Panc1 (cell line): Measurements from ENCODE around the gene GRAMD4. TPM values are rescaled to one million over a fixed set of nuclear protein-coding genes. Genes with fewer than 3 reads are reported as not detected.

Experiments
- ATAC-seq: fragments of 200-7000 bp; cut with Tn5 transposase; 2 replicates; pipeline ENCODE4 v1.9.1; 2020; ENCODE audit warnings: mild to moderate bottlenecking, moderate library complexity
- BruUV-seq: library from RNA; stranded (reverse); fragments of 400-500 nt; replicated peaks from 2 replicates; lab custom pipeline; 2021; lab: Mats Ljungman, UMichigan
- CTCF ChIA-PET: fragments of 300-600 bp; sonication (Branson Sonifier 250); formaldehyde crosslinking; loops from one replicate; lab custom pipeline; 2022; ENCODE audit warnings: antibody characterized with exemption; lab: Charles Lee
- POLR2A ChIA-PET: fragments of 300-600 bp; sonication (Branson Sonifier 250); formaldehyde crosslinking; loops from one replicate; lab custom pipeline; 2022; ENCODE audit warnings: antibody characterized with exemption; lab: Charles Lee
- DNase-seq: peaks from one replicate; pipeline ENCODE4 v3.0.0-alpha.2; 2010; ENCODE audit warnings: low read depth, low spot score
- H3K27ac ChIP-seq: 2 replicates; pipeline ENCODE4 v1.5.1; 2011; ENCODE audit warnings: mild to moderate bottlenecking, low read length, inconsistent platforms
- H3K27me3 ChIP-seq: fragments of 200-500 bp; sonication (Bioruptor generic); 2 replicates; pipeline ENCODE4 v1.6.0; 2014; ENCODE audit warnings: low read length, inconsistent platforms; ENCODE audit not compliant: control insufficient read depth, insufficient read depth
- H3K36me3 ChIP-seq: fragments of 200-500 bp; sonication (Bioruptor generic); 2 replicates; pipeline ENCODE4 v1.5.1; 2014; ENCODE audit warnings: inconsistent platforms, mild to moderate bottlenecking, low read length, moderate library complexity; ENCODE audit not compliant: control insufficient read depth, insufficient read depth
- H3K4me1 ChIP-seq: 2 replicates; pipeline ENCODE4 v1.5.1; 2011; ENCODE audit warnings: inconsistent platforms, mild to moderate bottlenecking, low read length, moderate library complexity; ENCODE audit not compliant: control insufficient read depth, insufficient read depth
- H3K4me3 ChIP-seq, 2 experiments: 2 replicates each; pipeline ENCODE4 v1.5.1; 2011 to 2012; ENCODE audit warnings: low read depth in 2 of 2, low read length in 2 of 2, mild to moderate bottlenecking in 2 of 2, inconsistent platforms in 1 of 2, moderate library complexity in 1 of 2
- H3K9me3 ChIP-seq: fragments of 200-500 bp; sonication (Bioruptor generic); 2 replicates; pipeline ENCODE4 v1.5.1; 2014; ENCODE audit warnings: low read depth, mild to moderate bottlenecking, inconsistent platforms, low read length, moderate library complexity; ENCODE audit not compliant: control insufficient read depth, insufficient read depth
- CTCF ChIP-seq: fragments of 450-650 bp; IDR thresholded peaks from 2 replicates; pipeline ENCODE4 v1.5.1; 2017; ENCODE audit warnings: mild to moderate bottlenecking
- POLR2AphosphoS5 ChIP-seq: IDR thresholded peaks from 2 replicates; pipeline ENCODE4 v1.6.1; 2012; ENCODE audit warnings: mild to moderate bottlenecking, low read depth, low read length, moderate library complexity
- SIN3A ChIP-seq: IDR thresholded peaks from 2 replicates; pipeline ENCODE4 v1.6.1; 2012; ENCODE audit warnings: low read depth, mild to moderate bottlenecking, low read length, moderate library complexity, borderline replicate concordance; ENCODE audit not compliant: insufficient read depth
- TCF7L2 ChIP-seq: IDR thresholded peaks from 2 replicates; pipeline ENCODE4 v1.6.1; 2011; ENCODE audit warnings: mild to moderate bottlenecking, low read depth, low read length, inconsistent platforms
- in situ Hi-C: cut with HindIII; loops from 2 replicates; pipeline ENCODE4 v1.10.0; 2016; ENCODE audit warnings: low sequenced_read_pairs, low pct_unique_long_range_greater_than_20kb
- intact Hi-C: fragments of 100-400 bp; cut with micrococcal nuclease; formaldehyde crosslinking; loops from one replicate; pipeline ENCODE4 v1.10.0; 2022; ENCODE audit not compliant: unreplicated experiment
- total RNA-seq: library from RNA; stranded (reverse); gene quantifications from one replicate; pipeline ENCODE4 v1.2.1, GENCODE V29; 2021; ENCODE audit not compliant: unreplicated experiment
- TF ChIP-seq, protein P1 (sequence below), 2 experiments: IDR thresholded peaks; 2 replicates each; pipeline ENCODE4 v1.6.1; 2011 to 2012; ENCODE audit warnings: low read depth in 2 of 2, control low read depth in 1 of 2, low read length in 1 of 2, mild to moderate bottlenecking in 1 of 2, moderate library complexity in 1 of 2; ENCODE audit not compliant: insufficient read depth in 1 of 2

The GRAMD4 gene
- total RNA-seq, 1 experiment from 2014 or later: 30.8 TPM

DNA sequence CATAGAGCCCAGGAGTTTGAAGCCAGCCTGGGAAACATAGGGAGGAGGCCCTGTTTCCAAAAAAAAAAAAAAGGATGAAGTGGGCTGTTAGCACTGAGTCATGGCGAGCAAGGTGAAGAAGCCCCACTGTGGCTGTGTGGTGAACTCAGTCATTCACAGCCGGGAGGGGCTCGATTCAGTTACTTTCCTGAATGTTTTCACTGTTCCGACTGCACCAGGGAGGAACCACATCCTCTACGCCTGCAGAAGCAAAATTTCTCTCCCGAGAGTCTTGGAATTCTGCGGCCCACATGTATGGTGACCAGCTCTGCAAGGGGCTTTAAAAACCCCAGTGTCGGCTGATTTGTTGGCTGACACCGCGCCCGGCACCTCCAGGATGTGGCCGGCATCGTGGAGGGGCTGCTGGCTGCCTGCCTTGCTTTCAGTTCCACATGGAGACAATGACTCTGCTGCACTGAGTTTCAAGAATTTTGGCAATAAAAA lies 27.8 kb upstream of the GRAMD4 start:
- ATAC-seq (no peak), DNase-seq (no peak)
- intact Hi-C loops: no loop called here
- POLR2A ChIA-PET: no interaction called here
- no peak for TF ChIP-seq SIN3A
- TF ChIP-seq POLR2AphosphoS5: no peak
- TF ChIP-seq, protein P1, sequence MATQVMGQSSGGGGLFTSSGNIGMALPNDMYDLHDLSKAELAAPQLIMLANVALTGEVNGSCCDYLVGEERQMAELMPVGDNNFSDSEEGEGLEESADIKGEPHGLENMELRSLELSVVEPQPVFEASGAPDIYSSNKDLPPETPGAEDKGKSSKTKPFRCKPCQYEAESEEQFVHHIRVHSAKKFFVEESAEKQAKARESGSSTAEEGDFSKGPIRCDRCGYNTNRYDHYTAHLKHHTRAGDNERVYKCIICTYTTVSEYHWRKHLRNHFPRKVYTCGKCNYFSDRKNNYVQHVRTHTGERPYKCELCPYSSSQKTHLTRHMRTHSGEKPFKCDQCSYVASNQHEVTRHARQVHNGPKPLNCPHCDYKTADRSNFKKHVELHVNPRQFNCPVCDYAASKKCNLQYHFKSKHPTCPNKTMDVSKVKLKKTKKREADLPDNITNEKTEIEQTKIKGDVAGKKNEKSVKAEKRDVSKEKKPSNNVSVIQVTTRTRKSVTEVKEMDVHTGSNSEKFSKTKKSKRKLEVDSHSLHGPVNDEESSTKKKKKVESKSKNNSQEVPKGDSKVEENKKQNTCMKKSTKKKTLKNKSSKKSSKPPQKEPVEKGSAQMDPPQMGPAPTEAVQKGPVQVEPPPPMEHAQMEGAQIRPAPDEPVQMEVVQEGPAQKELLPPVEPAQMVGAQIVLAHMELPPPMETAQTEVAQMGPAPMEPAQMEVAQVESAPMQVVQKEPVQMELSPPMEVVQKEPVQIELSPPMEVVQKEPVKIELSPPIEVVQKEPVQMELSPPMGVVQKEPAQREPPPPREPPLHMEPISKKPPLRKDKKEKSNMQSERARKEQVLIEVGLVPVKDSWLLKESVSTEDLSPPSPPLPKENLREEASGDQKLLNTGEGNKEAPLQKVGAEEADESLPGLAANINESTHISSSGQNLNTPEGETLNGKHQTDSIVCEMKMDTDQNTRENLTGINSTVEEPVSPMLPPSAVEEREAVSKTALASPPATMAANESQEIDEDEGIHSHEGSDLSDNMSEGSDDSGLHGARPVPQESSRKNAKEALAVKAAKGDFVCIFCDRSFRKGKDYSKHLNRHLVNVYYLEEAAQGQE (IDR thresholded peaks at IDR 0.05; ENCODE audit: insufficient read depth in 1 of 2, low read depth in 2 of 2, low read length in 1 of 2): no peak
- no peak for TF ChIP-seq TCF7L2
- TF ChIP-seq CTCF: no peak
- Histone ChIP-seq H3K27ac (no peak overlapping the region), H3K4me1 (peaks cover 11% of the 10 kb centered on the region), H3K9me3 (no peaks in the 10 kb centered on the region), H3K27me3 (no peaks in the 10 kb centered on the region), H3K36me3 (no peaks in the 10 kb centered on the region), H3K4me3 (no peak overlapping the region)
- CTCF ChIA-PET: no interaction called here
- in situ Hi-C loops: no loop called here
- BruUV-seq: no TSS peak

DNA sequence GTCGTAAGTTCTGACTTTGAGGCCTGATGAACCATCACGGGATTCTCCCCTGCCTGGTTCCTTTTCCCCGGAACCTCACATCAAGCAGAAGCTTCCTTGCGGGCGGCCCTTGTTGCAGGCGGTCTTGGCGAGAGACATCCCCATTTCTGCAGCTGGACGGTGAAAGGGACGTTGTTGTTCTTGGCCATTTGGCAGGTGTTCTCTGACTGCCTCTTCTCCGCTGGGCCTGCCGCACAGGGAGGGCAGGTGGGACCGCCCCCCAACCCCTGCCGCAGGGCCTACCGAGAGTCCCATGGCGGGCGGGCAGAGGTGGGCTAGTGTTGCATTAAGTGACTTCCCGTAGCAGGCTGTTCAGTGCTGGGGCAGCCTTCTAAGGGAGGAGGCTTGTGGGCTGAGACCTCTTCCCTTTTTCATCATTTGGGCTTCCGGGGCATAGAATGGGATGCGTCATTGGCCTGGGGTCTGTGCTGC lies 26.9 kb upstream of the GRAMD4 start:
- intact Hi-C loops (no loop called here), in situ Hi-C loops (no loop called here)
- Histone ChIP-seq H3K4me1 (peaks cover 8% of the 10 kb centered on the region), H3K27me3 (no peaks in the 10 kb centered on the region), H3K27ac (no peak overlapping the region), H3K36me3 (no peaks in the 10 kb centered on the region), H3K4me3 (no peak overlapping the region), H3K9me3 (no peaks in the 10 kb centered on the region)
- ChIA-PET POLR2A (no interaction called here), CTCF (no interaction called here)
- TF ChIP-seq, protein P1 (IDR thresholded peaks at IDR 0.05; ENCODE audit: insufficient read depth in 1 of 2, low read depth in 2 of 2, low read length in 1 of 2): no peak
- TF ChIP-seq TCF7L2 (no peak), POLR2AphosphoS5 (no peak), SIN3A (no peak), CTCF (no peak)
- BruUV-seq: no TSS peak
- no peak for ATAC-seq
- no peak for DNase-seq
